ENCODE measurements around the gene CASQ1.

- TF ChIP-seq CTCF (IDR thresholded peaks at IDR 0.05): no peak
- TF ChIP-seq EP300 (IDR thresholded peaks at IDR 0.05): no peak
Observed at GRCh38 chr1:160208557-160209320, 18.4 kb downstream of the CASQ1 start.

All from esophagus muscularis mucosa (tissue), 3 donors.